Caco-2 (cell line): ENCODE measurements around the gene RASSF8. TPM values are rescaled to one million over a fixed set of nuclear protein-coding genes. Genes with fewer than 3 reads are reported as not detected.

Experiments
- BruUV-seq: library from RNA; stranded (reverse); fragments of 400-500 nt; replicated peaks from 2 replicates; lab custom pipeline; 2021; lab: Mats Ljungman, UMichigan
- CTCF ChIA-PET: fragments of 300-600 bp; sonication (Branson Sonifier 250); formaldehyde crosslinking; loops from one replicate; lab custom pipeline; 2022; ENCODE audit warnings: antibody characterized with exemption; lab: Charles Lee
- POLR2A ChIA-PET: fragments of 300-600 bp; sonication (Branson Sonifier 250); formaldehyde crosslinking; loops from one replicate; lab custom pipeline; 2022; ENCODE audit warnings: antibody characterized with exemption; lab: Charles Lee
- DNase-seq, 2 experiments: peaks; one replicate each; pipeline versions ENCODE4 v3.0.0 to v3.0.0-alpha.2; 2020 to 2022
- H3K27me3 ChIP-seq: replicated peaks from 2 replicates; pipeline ENCODE4 v1.6.0; 2011; ENCODE audit warnings: low read length; ENCODE audit not compliant: control insufficient read depth, insufficient read depth
- H3K36me3 ChIP-seq: 2 replicates; pipeline ENCODE4 v1.5.1; 2011; ENCODE audit warnings: low read length; ENCODE audit not compliant: control insufficient read depth, insufficient read depth
- H3K4me1 ChIP-seq: fragments of 250-450 bp; sonication (Bioruptor Pico); 2 replicates; pipeline ENCODE4 v1.5.1; 2020; ENCODE audit warnings: mild to moderate bottlenecking
- H3K4me3 ChIP-seq: 2 replicates; pipeline ENCODE4 v1.5.1; 2011; ENCODE audit warnings: low read depth, mild to moderate bottlenecking, control low read depth, low read length
- H3K9me3 ChIP-seq: fragments of 250-450 bp; sonication (Bioruptor Pico); 2 replicates; pipeline ENCODE4 v1.5.1; 2020; ENCODE audit warnings: mild to moderate bottlenecking, moderate library complexity
- H3K27ac Mint-ChIP-seq: one replicate; pipeline ENCODE4 v1.8.0; 2022; ENCODE audit warnings: mixed read lengths; ENCODE audit not compliant: unreplicated experiment
- H3K27me3 Mint-ChIP-seq: one replicate; pipeline ENCODE4 v1.8.0; 2022; ENCODE audit warnings: mixed read lengths; ENCODE audit not compliant: insufficient read depth, unreplicated experiment
- H3K36me3 Mint-ChIP-seq: one replicate; pipeline ENCODE4 v1.8.0; 2022; ENCODE audit warnings: mild to moderate bottlenecking, mixed read lengths; ENCODE audit not compliant: insufficient read depth, unreplicated experiment
- H3K4me1 Mint-ChIP-seq: one replicate; pipeline ENCODE4 v1.8.0; 2022; ENCODE audit warnings: low read depth, mixed read lengths; ENCODE audit not compliant: unreplicated experiment
- H3K4me3 Mint-ChIP-seq: one replicate; pipeline ENCODE4 v1.8.0; 2022; ENCODE audit warnings: mild to moderate bottlenecking, moderate library complexity, mixed read lengths; ENCODE audit not compliant: unreplicated experiment
- H3K9me3 Mint-ChIP-seq: one replicate; pipeline ENCODE4 v1.8.0; 2022; ENCODE audit warnings: mixed read lengths; ENCODE audit not compliant: unreplicated experiment
- CTCF ChIP-seq, 2 experiments: fragments of 200-600 bp in 1 of 2; IDR thresholded peaks; 1 replicate in 1 of 2; 2 replicates in 1 of 2; pipeline versions ENCODE4 v1.5.1 to v1.8.0; 2011 to 2022; ENCODE audit warnings: antibody characterized with exemption in 1 of 2, control low read depth in 1 of 2, inconsistent platforms in 1 of 2, low read depth in 1 of 2, low read length in 1 of 2, mild to moderate bottlenecking in 1 of 2, moderate library complexity in 1 of 2; ENCODE audit not compliant: insufficient read depth in 1 of 2, severe bottlenecking in 1 of 2, unreplicated experiment in 1 of 2
- intact Hi-C: fragments of 100-400 bp; cut with micrococcal nuclease; formaldehyde crosslinking; loops from one replicate; pipeline ENCODE4 v1.10.0; 2022; ENCODE audit not compliant: unreplicated experiment
- total RNA-seq: library from RNA; stranded (reverse); gene quantifications from 2 replicates; pipeline ENCODE4 v1.2.3, GENCODE V29; 2022

The RASSF8 gene
- total RNA-seq, 1 experiment from 2014 or later: 143 TPM

DNA sequence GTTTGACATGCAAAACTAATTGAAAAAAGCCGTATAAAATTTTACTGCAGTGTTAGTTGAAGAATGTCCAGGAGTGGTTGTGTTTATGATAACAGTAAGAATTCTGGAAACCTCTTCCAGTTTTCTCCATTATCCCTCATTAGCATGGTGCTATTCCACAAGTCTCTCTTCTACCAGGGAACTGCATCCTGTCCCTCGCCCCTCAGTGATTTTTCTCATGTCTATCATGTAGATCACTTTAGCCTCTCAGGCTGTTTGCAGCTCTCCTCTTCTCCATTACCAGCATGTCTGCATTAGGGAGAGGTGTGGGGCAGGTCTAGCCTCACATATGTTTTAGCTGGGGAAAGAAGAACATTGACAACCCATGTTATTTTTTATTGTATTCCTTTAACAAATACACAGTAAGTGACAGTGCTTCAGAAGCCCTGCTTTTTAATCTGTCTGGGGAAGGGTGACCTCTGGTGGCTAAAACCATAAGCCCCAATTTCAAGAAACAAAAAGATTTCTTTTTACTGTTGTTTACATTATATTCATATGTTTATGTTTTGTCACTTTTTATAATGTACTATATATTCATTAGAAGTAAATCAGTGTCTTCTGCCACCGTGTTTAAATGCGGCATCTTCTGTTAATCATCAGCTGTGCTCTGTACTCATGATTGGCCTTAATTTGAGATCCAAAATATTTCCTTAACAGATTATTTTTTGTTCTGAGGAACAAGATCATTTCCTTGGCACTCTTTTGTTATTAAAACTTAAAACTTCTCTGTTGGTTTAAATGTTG lies 70.7 kb downstream of the RASSF8 start:
- Histone ChIP-seq H3K9me3 (no peaks in the 10 kb centered on the region), H3K4me3 (no peak overlapping the region), H3K27me3 (no peaks in the 10 kb centered on the region), H3K36me3 (no peaks in the 10 kb centered on the region), H3K4me1 (peaks cover 50% of the 10 kb centered on the region)
- Mint-ChIP-seq H3K27ac (no peak overlapping the region), H3K4me1 (peaks cover 54% of the 10 kb centered on the region), H3K9me3 (no peaks in the 10 kb centered on the region), H3K27me3 (no peaks in the 10 kb centered on the region), H3K36me3 (peaks cover 11% of the 10 kb centered on the region), H3K4me3 (no peak overlapping the region)
- peak in 1 of 2 experiments; percentile 69 for DNase-seq
- intact Hi-C loops: loop anchor here (1.0 to 10.0 kb wide), 7 partner anchors 12 to 593 kb away; partner anchors contain the start of gene RASSF8
- no TSS peak for BruUV-seq
- peak; percentile 84 to 95 for TF ChIP-seq CTCF (IDR thresholded peaks at IDR 0.05; ENCODE audit: insufficient read depth in 1 of 2, low read depth in 1 of 2, low read length in 1 of 2, severe bottlenecking in 1 of 2, unreplicated experiment in 1 of 2)
- ChIA-PET CTCF (no interaction called here), POLR2A (no interaction called here)

- Mint-ChIP-seq H3K27ac (no peak overlapping the region), H3K4me3 (no peak overlapping the region), H3K27me3 (no peaks in the 10 kb centered on the region), H3K9me3 (no peaks in the 10 kb centered on the region), H3K4me1 (peaks cover 58% of the 10 kb centered on the region), H3K36me3 (peaks cover 7% of the 10 kb centered on the region)
- no peaks in the 10 kb centered on the region for H3K9me3 ChIP-seq
- DNase-seq: no peak
- H3K36me3 ChIP-seq: no peaks in the 10 kb centered on the region
- ChIA-PET CTCF (no interaction called here), POLR2A (no interaction called here)
- BruUV-seq: no TSS peak
- intact Hi-C loops: loop anchor here (1.0 to 10.0 kb wide), 7 partner anchors 12 to 593 kb away; partner anchors contain the start of gene RASSF8
- no peak for TF ChIP-seq CTCF (IDR thresholded peaks at IDR 0.05; ENCODE audit: insufficient read depth in 1 of 2, low read depth in 1 of 2, low read length in 1 of 2, severe bottlenecking in 1 of 2, unreplicated experiment in 1 of 2)
- no peak overlapping the region for H3K4me3 ChIP-seq
- peaks cover 50% of the 10 kb centered on the region for H3K4me1 ChIP-seq
- H3K27me3 ChIP-seq: no peaks in the 10 kb centered on the region
Observed at GRCh38 chr12:26029736-26030022, 71.2 kb downstream of the RASSF8 start.

- Histone ChIP-seq H3K36me3 (no peaks in the 10 kb centered on the region), H3K4me3 (no peak overlapping the region), H3K4me1 (peaks cover 50% of the 10 kb centered on the region), H3K27me3 (no peaks in the 10 kb centered on the region), H3K9me3 (no peaks in the 10 kb centered on the region)
- Mint-ChIP-seq H3K4me3 (no peak overlapping the region), H3K36me3 (peaks cover under 1% of the 10 kb centered on the region), H3K27me3 (no peaks in the 10 kb centered on the region), H3K9me3 (no peaks in the 10 kb centered on the region), H3K27ac (no peak overlapping the region), H3K4me1 (peaks cover 58% of the 10 kb centered on the region)
- no peak for DNase-seq
- intact Hi-C loops: no loop called here
- TF ChIP-seq CTCF (IDR thresholded peaks at IDR 0.05; ENCODE audit: insufficient read depth in 1 of 2, low read depth in 1 of 2, low read length in 1 of 2, severe bottlenecking in 1 of 2, unreplicated experiment in 1 of 2): no peak
- ChIA-PET CTCF (no interaction called here), POLR2A (no interaction called here)
- BruUV-seq: no TSS peak
Observed at GRCh38 chr12:26030371-26030770, 71.9 kb downstream of the RASSF8 start.
